ENCODE results near the gene C2CD3.

DNA sequence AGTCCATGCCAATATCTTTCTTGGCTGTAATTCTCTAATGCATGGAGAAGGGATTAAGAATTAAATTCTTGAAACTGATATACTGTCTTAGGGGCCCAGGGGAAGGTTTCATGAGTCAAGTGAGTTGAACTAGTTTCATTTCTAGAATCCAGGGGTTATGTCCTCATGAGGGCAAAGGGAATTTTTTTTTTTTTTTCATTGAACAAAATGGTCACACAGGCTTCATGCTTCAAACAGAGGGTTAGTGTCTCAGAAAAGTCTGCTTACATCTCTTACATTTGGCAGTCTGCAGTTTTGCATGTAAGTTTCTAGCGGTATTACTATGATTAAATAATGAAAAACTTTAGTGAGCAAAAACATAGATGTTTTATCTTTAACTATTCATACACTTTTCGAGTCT, 33.2 kb upstream of the C2CD3 start:
- no peak for TF ChIP-seq KDM1A (IDR thresholded peaks at IDR 0.05; ENCODE audit: borderline replicate concordance)
- TF ChIP-seq, protein P1, sequence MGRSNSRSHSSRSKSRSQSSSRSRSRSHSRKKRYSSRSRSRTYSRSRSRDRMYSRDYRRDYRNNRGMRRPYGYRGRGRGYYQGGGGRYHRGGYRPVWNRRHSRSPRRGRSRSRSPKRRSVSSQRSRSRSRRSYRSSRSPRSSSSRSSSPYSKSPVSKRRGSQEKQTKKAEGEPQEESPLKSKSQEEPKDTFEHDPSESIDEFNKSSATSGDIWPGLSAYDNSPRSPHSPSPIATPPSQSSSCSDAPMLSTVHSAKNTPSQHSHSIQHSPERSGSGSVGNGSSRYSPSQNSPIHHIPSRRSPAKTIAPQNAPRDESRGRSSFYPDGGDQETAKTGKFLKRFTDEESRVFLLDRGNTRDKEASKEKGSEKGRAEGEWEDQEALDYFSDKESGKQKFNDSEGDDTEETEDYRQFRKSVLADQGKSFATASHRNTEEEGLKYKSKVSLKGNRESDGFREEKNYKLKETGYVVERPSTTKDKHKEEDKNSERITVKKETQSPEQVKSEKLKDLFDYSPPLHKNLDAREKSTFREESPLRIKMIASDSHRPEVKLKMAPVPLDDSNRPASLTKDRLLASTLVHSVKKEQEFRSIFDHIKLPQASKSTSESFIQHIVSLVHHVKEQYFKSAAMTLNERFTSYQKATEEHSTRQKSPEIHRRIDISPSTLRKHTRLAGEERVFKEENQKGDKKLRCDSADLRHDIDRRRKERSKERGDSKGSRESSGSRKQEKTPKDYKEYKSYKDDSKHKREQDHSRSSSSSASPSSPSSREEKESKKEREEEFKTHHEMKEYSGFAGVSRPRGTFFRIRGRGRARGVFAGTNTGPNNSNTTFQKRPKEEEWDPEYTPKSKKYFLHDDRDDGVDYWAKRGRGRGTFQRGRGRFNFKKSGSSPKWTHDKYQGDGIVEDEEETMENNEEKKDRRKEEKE (IDR thresholded peaks at IDR 0.05): no peak
- no peak for TF ChIP-seq STAT1 (conservative IDR thresholded peaks at IDR 0.05)
